DOHH2 (cell line): ENCODE data around the gene OPRL1.

Experiments
- H3F3A ChIP-seq: fragments of 200-600 bp; sonication (generic), shearing (Covaris generic); 2 replicates; pipeline ENCODE4 v1.6.0; 2016; ENCODE audit warnings: antibody characterized with exemption, mild to moderate bottlenecking; ENCODE audit not compliant: control insufficient read depth, insufficient read depth
- H3K27ac ChIP-seq: fragments of 200-600 bp; sonication (generic); 2 replicates; pipeline ENCODE4 v1.5.1; 2014; ENCODE audit warnings: low read depth, mild to moderate bottlenecking, low read length, moderate library complexity
- H3K27me3 ChIP-seq: fragments of 200-600 bp; sonication (generic); 2 replicates; pipeline ENCODE4 v1.6.1; 2014; ENCODE audit warnings: mild to moderate bottlenecking, low read length, mixed read lengths; ENCODE audit not compliant: control insufficient read depth
- H3K36me3 ChIP-seq: fragments of 200-600 bp; sonication (generic); 2 replicates; pipeline ENCODE4 v1.6.1; 2014; ENCODE audit warnings: mild to moderate bottlenecking, low read length, moderate library complexity, mixed read lengths; ENCODE audit not compliant: control insufficient read depth
- H3K4me1 ChIP-seq: fragments of 200-600 bp; sonication (generic); 2 replicates; pipeline ENCODE4 v1.6.1; 2014; ENCODE audit warnings: mild to moderate bottlenecking, low read length, mixed read lengths; ENCODE audit not compliant: control insufficient read depth
- H3K4me2 ChIP-seq: fragments of 200-600 bp; sonication (generic); 2 replicates; pipeline ENCODE4 v1.6.0; 2014; ENCODE audit warnings: mild to moderate bottlenecking, low read length, moderate library complexity
- H3K4me3 ChIP-seq: fragments of 200-600 bp; sonication (generic); 2 replicates; pipeline ENCODE4 v1.5.1; 2014; ENCODE audit warnings: mild to moderate bottlenecking, low read length, mixed read lengths
- H3K79me2 ChIP-seq: fragments of 200-600 bp; sonication (generic); 2 replicates; pipeline ENCODE4 v1.6.1; 2014; ENCODE audit warnings: mild to moderate bottlenecking, low read length, mixed read lengths; ENCODE audit not compliant: control insufficient read depth
- H3K9me2 ChIP-seq: fragments of 200-600 bp; sonication (generic); replicated peaks from 2 replicates; pipeline ENCODE4 v1.6.1; 2014; ENCODE audit warnings: mild to moderate bottlenecking, low read length, mixed read lengths; ENCODE audit not compliant: control insufficient read depth
- H3K9me3 ChIP-seq: fragments of 200-600 bp; sonication (generic); 2 replicates; pipeline ENCODE4 v1.6.1; 2014; ENCODE audit warnings: antibody characterized with exemption, low read length, mixed read lengths; ENCODE audit not compliant: control insufficient read depth, insufficient read depth
- H4K20me1 ChIP-seq: fragments of 200-600 bp; sonication (generic); 2 replicates; pipeline ENCODE4 v1.6.0; 2014; ENCODE audit warnings: low read depth, mild to moderate bottlenecking, antibody characterized with exemption, low read length, moderate library complexity; ENCODE audit not compliant: control insufficient read depth, insufficient read depth
- CTCF ChIP-seq: fragments of 200-600 bp; sonication (generic); IDR thresholded peaks from one replicate; pipeline ENCODE4 v1.5.1; 2014; ENCODE audit warnings: antibody characterized with exemption, mild to moderate bottlenecking, low read depth, low read length; ENCODE audit not compliant: poor library complexity, severe bottlenecking
- EZH2phosphoT487 ChIP-seq: fragments of 200-600 bp; sonication (generic); IDR thresholded peaks from 2 replicates; pipeline ENCODE4 v1.6.1; 2017; ENCODE audit warnings: borderline replicate concordance, mild to moderate bottlenecking, antibody characterized with exemption, low read length, moderate library complexity, mixed read lengths

OPRL1 gene

DNA sequence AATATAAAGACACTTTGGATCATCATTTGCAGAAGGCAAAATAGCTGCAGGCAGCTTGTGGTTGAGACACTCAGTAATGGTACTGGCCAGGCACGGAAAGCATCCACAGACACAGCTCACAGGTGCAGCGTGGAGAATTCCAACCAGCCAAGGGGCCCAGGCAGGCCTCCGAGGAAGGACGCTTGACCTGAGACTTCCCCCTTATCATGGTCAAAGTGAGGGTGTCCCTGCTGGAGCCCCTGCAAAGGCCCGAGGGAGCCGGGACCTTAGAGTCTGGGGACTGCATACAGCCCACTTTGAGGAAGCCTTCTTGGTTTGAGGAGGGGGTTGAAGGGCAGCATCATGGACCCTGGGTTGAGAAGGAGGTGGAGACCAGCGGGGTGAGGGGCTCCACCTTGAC is 69.3 kb downstream of the OPRL1 start:
- TF ChIP-seq CTCF (no peak), EZH2phosphoT487 (no peak)
- no peaks in the 10 kb centered on the region for H3K79me2 ChIP-seq
- peaks cover 7% of the 10 kb centered on the region for H3F3A ChIP-seq
- no peaks in the 10 kb centered on the region for H4K20me1 ChIP-seq
- no peak overlapping the region for H3K4me2 ChIP-seq
- H3K27me3 ChIP-seq, result no peaks in the 10 kb centered on the region
- no peaks in the 10 kb centered on the region for H3K36me3 ChIP-seq
- H3K4me3 ChIP-seq, result no peak overlapping the region
- peaks cover 42% of the 10 kb centered on the region for H3K9me3 ChIP-seq
- no peaks in the 10 kb centered on the region for H3K9me2 ChIP-seq
- H3K27ac ChIP-seq, result no peak overlapping the region
- no peaks in the 10 kb centered on the region for H3K4me1 ChIP-seq

DNA sequence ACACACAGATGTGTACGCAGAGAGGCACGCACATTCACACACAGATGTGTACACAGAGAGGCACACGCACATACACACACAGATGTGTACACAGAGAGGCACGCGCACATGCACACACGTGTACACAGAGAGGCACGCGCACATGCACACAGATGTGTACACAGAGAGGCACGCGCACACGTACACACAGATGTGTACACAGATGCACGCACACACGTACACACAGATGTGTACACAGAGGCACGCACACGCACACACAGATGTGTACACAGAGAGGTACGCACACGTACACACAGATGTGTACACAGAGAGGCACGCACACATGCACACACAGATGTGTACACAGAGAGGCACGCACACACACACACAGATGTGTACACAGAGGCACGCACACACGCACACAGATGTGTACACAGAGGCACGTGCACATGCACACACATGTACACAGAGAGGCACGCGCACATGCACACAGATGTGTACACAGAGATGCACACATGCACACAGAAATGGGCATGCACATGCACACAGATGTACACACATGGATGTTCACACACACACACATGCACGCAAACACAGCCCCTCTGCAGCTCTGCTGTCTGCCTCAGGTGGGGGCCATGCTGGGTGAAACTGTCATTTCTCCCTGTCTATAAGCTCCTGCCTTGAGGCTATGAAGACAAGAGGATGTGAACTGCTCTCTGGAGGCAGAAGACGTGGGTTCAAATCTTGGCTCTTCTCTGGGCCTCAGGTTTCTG is 70.1 kb downstream of the OPRL1 start:
- no peak overlapping the region for H3K27ac ChIP-seq
- no peak overlapping the region for H3K4me3 ChIP-seq
- no peaks in the 10 kb centered on the region for H3K27me3 ChIP-seq
- H3K4me2 ChIP-seq, result no peak overlapping the region
- no peaks in the 10 kb centered on the region for H3K4me1 ChIP-seq
- H3K9me2 ChIP-seq, result no peaks in the 10 kb centered on the region
- H3K36me3 ChIP-seq, result no peaks in the 10 kb centered on the region
- peaks cover 34% of the 10 kb centered on the region for H3K9me3 ChIP-seq
- no peaks in the 10 kb centered on the region for H3K79me2 ChIP-seq
- TF ChIP-seq EZH2phosphoT487 (no peak), CTCF (no peak)
- H3F3A ChIP-seq, result peaks cover 7% of the 10 kb centered on the region
- H4K20me1 ChIP-seq, result no peaks in the 10 kb centered on the region
